HepG2 (cell line): ENCODE measurements around the gene ZC3H14. TPM values are rescaled to one million over a fixed set of nuclear protein-coding genes. Genes with fewer than 3 reads are reported as not detected.

Source experiments
- AGO1 ChIP-seq: fragments of 200-400 bp; formaldehyde crosslinking; IDR thresholded peaks from 2 replicates; pipeline ENCODE4 v1.6.1; 2017; ENCODE audit warnings: mild to moderate bottlenecking, low read depth, low read length, moderate library complexity; ENCODE audit not compliant: poor library complexity, severe bottlenecking
- ATF7-NPFF ChIP-seq: sonication (generic); formaldehyde crosslinking; IDR thresholded peaks from 2 replicates; pipeline ENCODE4 v1.8.1; 2023; ENCODE audit warnings: mild to moderate bottlenecking, low read depth, missing genetic modification reagents, moderate library complexity
- FOSL1 ChIP-seq: sonication (generic); formaldehyde crosslinking; IDR thresholded peaks from 2 replicates; pipeline ENCODE4 v1.9.0; 2021; ENCODE audit warnings: missing genetic modification reagents, borderline replicate concordance
- GLMP ChIP-seq: sonication (generic); formaldehyde crosslinking; IDR thresholded peaks from 2 replicates; pipeline ENCODE4 v1.9.0; 2021; ENCODE audit warnings: missing genetic modification reagents, mild to moderate bottlenecking, borderline replicate concordance
- HOMEZ ChIP-seq: IDR thresholded peaks from 2 replicates; pipeline ENCODE4 v1.6.1; 2016; ENCODE audit warnings: low read depth
- MTA3 ChIP-seq: sonication (generic); formaldehyde crosslinking; IDR thresholded peaks from 2 replicates; pipeline ENCODE4 v1.4.0; 2020; ENCODE audit warnings: missing genetic modification reagents
- MTERF4 ChIP-seq: sonication (generic); formaldehyde crosslinking; IDR thresholded peaks from 2 replicates; pipeline ENCODE4 v1.8.0; 2023; ENCODE audit warnings: mild to moderate bottlenecking, missing genetic modification reagents
- MTF1 ChIP-seq: sonication (generic); formaldehyde crosslinking; IDR thresholded peaks from 2 replicates; pipeline ENCODE4 v1.5.0; 2020; ENCODE audit warnings: missing genetic modification reagents
- PAF1 ChIP-seq: IDR thresholded peaks from 2 replicates; pipeline ENCODE4 v1.6.1; 2016; ENCODE audit warnings: missing genetic modification reagents, missing compliant biosample characterization
- PRMT3 ChIP-seq: sonication (generic); formaldehyde crosslinking; IDR thresholded peaks from 2 replicates; pipeline ENCODE4 v1.8.1; 2022; ENCODE audit warnings: low read depth, mild to moderate bottlenecking, moderate library complexity, missing genetic modification reagents, borderline replicate concordance
- SP1 ChIP-seq, 2 experiments: fragments of 450-650 bp in 1 of 2; sonication (generic) in 1 of 2; formaldehyde crosslinking in 1 of 2; IDR thresholded peaks; 2 replicates each; pipeline versions ENCODE4 v1.4.0 to v1.6.1; 2016 to 2020; ENCODE audit warnings: missing genetic modification reagents in 1 of 2
- SPEN ChIP-seq: sonication (generic); formaldehyde crosslinking; IDR thresholded peaks from 2 replicates; pipeline ENCODE4 v1.5.1; 2020; ENCODE audit warnings: low read depth, mild to moderate bottlenecking, missing genetic modification reagents
- SYNCRIP ChIP-seq: fragments of 200-400 bp; formaldehyde crosslinking; IDR thresholded peaks from 2 replicates; pipeline ENCODE4 v1.6.1; 2018; ENCODE audit warnings: mild to moderate bottlenecking, low read depth, low read length; ENCODE audit not compliant: insufficient read depth
- TEAD3 ChIP-seq: optimal IDR thresholded peaks from 2 replicates; pipeline ENCODE3; 2016; ENCODE audit warnings: borderline replicate concordance
- ZBTB4 ChIP-seq: sonication (generic); formaldehyde crosslinking; IDR thresholded peaks from 2 replicates; pipeline ENCODE4 v1.4.0; 2020; ENCODE audit warnings: missing genetic modification reagents, mild to moderate bottlenecking, borderline replicate concordance
- ZFP90 ChIP-seq: sonication (generic); formaldehyde crosslinking; IDR thresholded peaks from 2 replicates; pipeline ENCODE4 v1.8.0; 2022; ENCODE audit warnings: missing genetic modification reagents, mild to moderate bottlenecking, inconsistent platforms, borderline replicate concordance
- ZNF354B ChIP-seq: sonication (generic); formaldehyde crosslinking; IDR thresholded peaks from 2 replicates; pipeline ENCODE4 v1.8.0; 2022; ENCODE audit warnings: mild to moderate bottlenecking, missing genetic modification reagents
- ZNF773 ChIP-seq: sonication (generic); formaldehyde crosslinking; IDR thresholded peaks from 2 replicates; pipeline ENCODE4 v1.4.0; 2020; ENCODE audit warnings: missing genetic modification reagents, borderline replicate concordance
- ZSCAN20 ChIP-seq: sonication (generic); formaldehyde crosslinking; IDR thresholded peaks from 2 replicates; pipeline ENCODE4 v1.4.0; 2020; ENCODE audit warnings: missing genetic modification reagents, mild to moderate bottlenecking, borderline replicate concordance
- polyA plus RNA-seq, 8 experiments: library from polyadenylated mRNA; depleted of rRNA in 3 of 8; stranded (reverse) in 7 of 8; unstranded in 1 of 8; fragments of >200 nt; fragmentation: Illumina TruSeq in 4 of 8; extraction: Trizol in 4 of 8; gene quantifications; 2 replicates each; pipeline versions ENCODE4 v1.2.1 to v1.2.3, GENCODE V29; 2011 to 2016; ENCODE audit warnings: low read depth in 4 of 8, missing spikeins in 1 of 8, mixed read lengths in 1 of 8; ENCODE audit not compliant: insufficient read depth in 1 of 8
- total RNA-seq, 5 experiments: library from RNA; depleted of rRNA; stranded (reverse); fragments of >200 nt; fragmentation: Illumina TruSeq; extraction: Trizol; gene quantifications; 2 replicates each; pipeline ENCODE4 v1.2.3, GENCODE V29; 2016; ENCODE audit warnings: low read depth in 1 of 5

Gene ZC3H14
- total and polyA plus RNA-seq, 2 of the 13 experiments (the other 11 are each of a cell fraction or from before 2014, with no cell fraction given), result 65.1 to 67.5 TPM

- TF ChIP-seq MTERF4 (CRISPR knock-in tag) (no peak; the same call in none of the 2 replicates), TEAD3 (peak; percentile 55), GLMP (no peak), HOMEZ (no peak), MTA3 (CRISPR knock-in tag) (no peak), ZNF354B (no peak), ZFP90 (CRISPR knock-in tag) (peak; percentile 45; the same call in 1 of the 2 replicates), MTF1 (CRISPR knock-in tag) (no peak; the same call in 1 of the 2 replicates), PAF1 (no peak), PRMT3 (0 out of 2 replicates have a peak, but pooled peaks have one; percentile 46), SPEN (peak; percentile 88), ATF7-NPFF (CRISPR knock-in tag) (peak; percentile 90), AGO1 (peak; percentile 59), FOSL1 (no peak), SYNCRIP (no peak), SP1 (IDR thresholded peaks at IDR 0.05) (no peak), SP1 (CRISPR knock-in tag; IDR thresholded peaks at IDR 0.05) (0 out of 2 replicates have a peak, but pooled peaks have one; percentile 64), ZBTB4 (no peak), ZNF773 (CRISPR knock-in tag) (peak; percentile 42; the same call in 1 of the 2 replicates), ZSCAN20 (no peak)
Measured at GRCh38 chr14:88562831-88563686, at the start of gene ZC3H14 (continued).
